Measurements from ENCODE around the gene COPB2.

- TF ChIP-seq CTCF (conservative IDR thresholded peaks at IDR 0.05; ENCODE audit: low read depth, low read length) (no peak), EZH2 (IDR thresholded peaks at IDR 0.05; ENCODE audit: low read length, unreplicated experiment) (no peak), EZH2phosphoT487 (IDR thresholded peaks at IDR 0.05; ENCODE audit: borderline replicate concordance, low read length) (no peak)
These were observed 65.0 kb downstream of the COPB2 start for GRCh38 chr3:139324456-139324855.

All from PC-3 (cell line).